ENCODE results near the gene UFC1. TPM values are rescaled to one million over a fixed set of nuclear protein-coding genes. Genes with fewer than 3 reads are reported as not detected.

Gene UFC1
- total and polyA plus RNA-seq, 2 of the 13 experiments (the other 11 are each of a cell fraction or from before 2014, with no cell fraction given) = 72.8 to 85.2 TPM

GRCh38 chr1:161198194-161198896 lies 44.6 kb downstream of the UFC1 start (continued):
- TF ChIP-seq RERE (CRISPR knock-in tag; IDR thresholded peaks at IDR 0.05; ENCODE audit: low read depth) = no peak
- 0 out of 2 replicates have a peak, but pooled peaks have one; percentile 73 for TF ChIP-seq HNRNPL (IDR thresholded peaks at IDR 0.05; ENCODE audit: low read depth, low read length)
- TF ChIP-seq AKAP8 (CRISPR knock-in tag; IDR thresholded peaks at IDR 0.05) = no peak
- TF ChIP-seq CCDC6 (CRISPR knock-in tag; IDR thresholded peaks at IDR 0.05) = no peak; the same call in 1 of the 2 replicates
- 0 out of 2 replicates have a peak, but pooled peaks have one; percentile 47 for TF ChIP-seq CSRNP1 (CRISPR knock-in tag; IDR thresholded peaks at IDR 0.05)
- peak; percentile 56; the same call in 1 of the 2 replicates for TF ChIP-seq SIX4 (CRISPR knock-in tag; IDR thresholded peaks at IDR 0.05)
- 0 out of 2 replicates have a peak, but pooled peaks have one; percentile 55 for TF ChIP-seq ZNF235 (CRISPR knock-in tag; IDR thresholded peaks at IDR 0.05; ENCODE audit: borderline replicate concordance)
- no peak for TF ChIP-seq JARID2 (CRISPR knock-in tag; IDR thresholded peaks at IDR 0.05; ENCODE audit: insufficient replicate concordance)
- no peak for TF ChIP-seq ZNF275 (CRISPR knock-in tag; IDR thresholded peaks at IDR 0.05; ENCODE audit: borderline replicate concordance)
- peak; percentile 34 for TF ChIP-seq XRCC5 (optimal IDR thresholded peaks at IDR 0.05; ENCODE audit: low read length)
- TF ChIP-seq ZFY (CRISPR knock-in tag; IDR thresholded peaks at IDR 0.05) = peak; percentile 34; the same call in 1 of the 2 replicates
- TF ChIP-seq ZNF414 (CRISPR knock-in tag; IDR thresholded peaks at IDR 0.05) = 0 out of 2 replicates have a peak, but pooled peaks have one; percentile 41
- TF ChIP-seq MAFF (IDR thresholded peaks at IDR 0.05; ENCODE audit: low read depth, low read length) = no peak
- peak; percentile 58; the same call in 1 of the 2 replicates for TF ChIP-seq ZNF451 (CRISPR knock-in tag; IDR thresholded peaks at IDR 0.05)
- peak; percentile 24; the same call in 1 of the 2 replicates for TF ChIP-seq TBX2 (CRISPR knock-in tag; IDR thresholded peaks at IDR 0.05; ENCODE audit: borderline replicate concordance)
- TF ChIP-seq RBM39 (IDR thresholded peaks at IDR 0.05; ENCODE audit: low read depth, low read length, poor library complexity, severe bottlenecking) = no peak
- no peak for TF ChIP-seq HNRNPK (IDR thresholded peaks at IDR 0.05; ENCODE audit: low read depth, low read length, poor library complexity, severe bottlenecking)
- TF ChIP-seq ZNF784 (CRISPR knock-in tag; IDR thresholded peaks at IDR 0.05; ENCODE audit: borderline replicate concordance) = 0 out of 2 replicates have a peak, but pooled peaks have one; percentile 57

Measured in HepG2 (cell line).